ENCODE measurements around the gene HOMER1. TPM values are rescaled to one million over a fixed set of nuclear protein-coding genes. Genes with fewer than 3 reads are reported as not detected.

Gene HOMER1
- total RNA-seq, 1 donor from 2014 or later, result 16.7 TPM

- H3K27me3 Mint-ChIP-seq (ENCODE audit: unreplicated experiment), result peaks cover 4% of the 10 kb centered on the region
- TF ChIP-seq CTCF (IDR thresholded peaks at IDR 0.05; ENCODE audit: unreplicated experiment), result no peak
- no peak for DNase-seq (ENCODE audit: low spot score)
- H3K27ac Mint-ChIP-seq (ENCODE audit: unreplicated experiment), result no peak overlapping the region
- H3K36me3 Mint-ChIP-seq (ENCODE audit: low read depth, unreplicated experiment), result no peaks in the 10 kb centered on the region
- no peak overlapping the region for H3K4me3 Mint-ChIP-seq (ENCODE audit: unreplicated experiment)
- no peaks in the 10 kb centered on the region for H3K9me3 Mint-ChIP-seq (ENCODE audit: unreplicated experiment)
- H3K4me1 Mint-ChIP-seq (ENCODE audit: unreplicated experiment), result no peaks in the 10 kb centered on the region
Observed at GRCh38 chr5:79454043-79454442, 59.9 kb downstream of the HOMER1 start.

GRCh38 chr5:79448336-79448735 is 65.6 kb downstream of the HOMER1 start:
- H3K9me3 Mint-ChIP-seq (ENCODE audit: unreplicated experiment), result no peaks in the 10 kb centered on the region
- H3K4me3 Mint-ChIP-seq (ENCODE audit: unreplicated experiment), result no peak overlapping the region
- H3K4me1 Mint-ChIP-seq (ENCODE audit: unreplicated experiment), result no peaks in the 10 kb centered on the region
- H3K36me3 Mint-ChIP-seq (ENCODE audit: low read depth, unreplicated experiment), result no peaks in the 10 kb centered on the region
- H3K27me3 Mint-ChIP-seq (ENCODE audit: unreplicated experiment), result no peaks in the 10 kb centered on the region
- no peak for DNase-seq (ENCODE audit: low spot score)
- no peak overlapping the region for H3K27ac Mint-ChIP-seq (ENCODE audit: unreplicated experiment)
- no peak for TF ChIP-seq CTCF (IDR thresholded peaks at IDR 0.05; ENCODE audit: unreplicated experiment)

- Mint-ChIP-seq H3K36me3 (ENCODE audit: low read depth, unreplicated experiment) (no peaks in the 10 kb centered on the region), H3K4me3 (ENCODE audit: unreplicated experiment) (no peak overlapping the region), H3K9me3 (ENCODE audit: unreplicated experiment) (no peaks in the 10 kb centered on the region), H3K27me3 (ENCODE audit: unreplicated experiment) (peaks cover 1% of the 10 kb centered on the region), H3K27ac (ENCODE audit: unreplicated experiment) (no peak overlapping the region), H3K4me1 (ENCODE audit: unreplicated experiment) (no peaks in the 10 kb centered on the region)
- no peak for TF ChIP-seq CTCF (IDR thresholded peaks at IDR 0.05; ENCODE audit: unreplicated experiment)
- no peak for DNase-seq (ENCODE audit: low spot score)
Observed at GRCh38 chr5:79436821-79437220, 77.1 kb downstream of the HOMER1 start.

GRCh38 chr5:79436224-79436623 is 77.7 kb downstream of the HOMER1 start:
- no peaks in the 10 kb centered on the region for H3K9me3 Mint-ChIP-seq (ENCODE audit: unreplicated experiment)
- H3K4me3 Mint-ChIP-seq (ENCODE audit: unreplicated experiment), result no peak overlapping the region
- no peak for DNase-seq (ENCODE audit: low spot score)
- no peaks in the 10 kb centered on the region for H3K36me3 Mint-ChIP-seq (ENCODE audit: low read depth, unreplicated experiment)
- no peaks in the 10 kb centered on the region for H3K4me1 Mint-ChIP-seq (ENCODE audit: unreplicated experiment)
- peaks cover 2% of the 10 kb centered on the region for H3K27me3 Mint-ChIP-seq (ENCODE audit: unreplicated experiment)
- no peak for TF ChIP-seq CTCF (IDR thresholded peaks at IDR 0.05; ENCODE audit: unreplicated experiment)
- no peak overlapping the region for H3K27ac Mint-ChIP-seq (ENCODE audit: unreplicated experiment)

- no peaks in the 10 kb centered on the region for H3K4me1 Mint-ChIP-seq (ENCODE audit: unreplicated experiment)
- H3K27ac Mint-ChIP-seq (ENCODE audit: unreplicated experiment), result no peak overlapping the region
- no peaks in the 10 kb centered on the region for H3K9me3 Mint-ChIP-seq (ENCODE audit: unreplicated experiment)
- peaks cover 1% of the 10 kb centered on the region for H3K27me3 Mint-ChIP-seq (ENCODE audit: unreplicated experiment)
- no peak overlapping the region for H3K4me3 Mint-ChIP-seq (ENCODE audit: unreplicated experiment)
- no peak for TF ChIP-seq CTCF (IDR thresholded peaks at IDR 0.05; ENCODE audit: unreplicated experiment)
- H3K36me3 Mint-ChIP-seq (ENCODE audit: low read depth, unreplicated experiment), result no peaks in the 10 kb centered on the region
- no peak for DNase-seq (ENCODE audit: low spot score)
Observed at GRCh38 chr5:79430196-79430595, 83.7 kb downstream of the HOMER1 start.

Data from endothelial cell (in vitro differentiated cells).